Measurements from ENCODE around the gene SFSWAP.

SFSWAP gene

GRCh38 chr12:131842169-131842568 is 131.3 kb downstream of the SFSWAP start:
- no peak overlapping the region for H3K4me3 ChIP-seq (replicated peaks; ENCODE audit: low read depth, low read length)
- DNase-seq (ENCODE audit: low read depth) = no peak
- TF ChIP-seq CTCF (IDR thresholded peaks at IDR 0.05; ENCODE audit: low read length, missing control alignments) = no peak

GRCh38 chr12:131843527-131843926 is 132.6 kb downstream of the SFSWAP start:
- no peak for DNase-seq (ENCODE audit: low read depth)
- no peak for TF ChIP-seq CTCF (IDR thresholded peaks at IDR 0.05; ENCODE audit: low read length, missing control alignments)
- no peak overlapping the region for H3K4me3 ChIP-seq (replicated peaks; ENCODE audit: low read depth, low read length)

- no peak for TF ChIP-seq CTCF (IDR thresholded peaks at IDR 0.05; ENCODE audit: low read length, missing control alignments)
- H3K4me3 ChIP-seq (replicated peaks; ENCODE audit: low read depth, low read length) = no peak overlapping the region
- DNase-seq (ENCODE audit: low read depth) = no peak
Measured at GRCh38 chr12:131844140-131844539, 133.2 kb downstream of the SFSWAP start.

GRCh38 chr12:131844656-131845055 is 133.8 kb downstream of the SFSWAP start:
- no peak for DNase-seq (ENCODE audit: low read depth)
- TF ChIP-seq CTCF (IDR thresholded peaks at IDR 0.05; ENCODE audit: low read length, missing control alignments) = no peak
- no peak overlapping the region for H3K4me3 ChIP-seq (replicated peaks; ENCODE audit: low read depth, low read length)

- TF ChIP-seq CTCF (IDR thresholded peaks at IDR 0.05; ENCODE audit: low read length, missing control alignments) = no peak
- H3K4me3 ChIP-seq (replicated peaks; ENCODE audit: low read depth, low read length) = no peak overlapping the region
- no peak for DNase-seq (ENCODE audit: low read depth)
Measured at GRCh38 chr12:131845121-131845520, 134.2 kb downstream of the SFSWAP start.

GRCh38 chr12:131847456-131847855 is 136.6 kb downstream of the SFSWAP start:
- H3K4me3 ChIP-seq (replicated peaks; ENCODE audit: low read depth, low read length) = no peak overlapping the region
- TF ChIP-seq CTCF (IDR thresholded peaks at IDR 0.05; ENCODE audit: low read length, missing control alignments) = no peak
- no peak for DNase-seq (ENCODE audit: low read depth)

- H3K4me3 ChIP-seq (replicated peaks; ENCODE audit: low read depth, low read length) = no peak overlapping the region
- no peak for DNase-seq (ENCODE audit: low read depth)
- no peak for TF ChIP-seq CTCF (IDR thresholded peaks at IDR 0.05; ENCODE audit: low read length, missing control alignments)
Measured at GRCh38 chr12:131848753-131849152, 137.9 kb downstream of the SFSWAP start.

Data from fibroblast of pulmonary artery (primary cell).